KMS-11 (cell line): Measurements from ENCODE around the gene HOXB1.

Experiments used
- H2AFZ ChIP-seq: fragments of 200-600 bp; sonication (generic); 2 replicates; pipeline ENCODE4 v1.6.1; 2016; ENCODE audit warnings: antibody characterized with exemption, mixed run types, low read depth
- H3K27ac ChIP-seq: fragments of 200-600 bp; sonication (generic); 2 replicates; pipeline ENCODE4 v1.6.1; 2016; ENCODE audit warnings: mild to moderate bottlenecking, mixed run types
- H3K27me3 ChIP-seq: fragments of 200-600 bp; sonication (generic); 2 replicates; pipeline ENCODE4 v1.6.1; 2017; ENCODE audit warnings: mild to moderate bottlenecking, low read depth, mixed run types, moderate library complexity; ENCODE audit not compliant: insufficient read depth
- H3K36me3 ChIP-seq: fragments of 200-600 bp; sonication (generic); 2 replicates; pipeline ENCODE4 v1.6.1; 2017; ENCODE audit warnings: mild to moderate bottlenecking, mixed run types; ENCODE audit not compliant: insufficient read depth
- H3K4me1 ChIP-seq: fragments of 200-600 bp; sonication (generic); 2 replicates; pipeline ENCODE4 v1.6.1; 2016; ENCODE audit warnings: mild to moderate bottlenecking, low read depth, mixed run types; ENCODE audit not compliant: poor library complexity, severe bottlenecking
- H3K4me2 ChIP-seq: fragments of 200-600 bp; sonication (generic); 2 replicates; pipeline ENCODE4 v1.7.0; 2016; ENCODE audit warnings: mild to moderate bottlenecking, mixed run types
- H3K4me3 ChIP-seq: fragments of 200-600 bp; sonication (generic); IDR thresholded peaks from 2 replicates; pipeline ENCODE4 v1.6.1; 2017; ENCODE audit warnings: low read depth, low read length, mixed read lengths; ENCODE audit not compliant: insufficient read depth
- H3K79me2 ChIP-seq: fragments of 200-600 bp; sonication (generic); 2 replicates; pipeline ENCODE4 v1.6.1; 2016; ENCODE audit warnings: low read depth, mixed run types; ENCODE audit not compliant: insufficient read depth
- H3K9ac ChIP-seq: fragments of 200-600 bp; sonication (generic); 2 replicates; pipeline ENCODE4 v1.6.1; 2016; ENCODE audit warnings: mild to moderate bottlenecking, mixed run types
- H4K20me1 ChIP-seq: fragments of 200-600 bp; sonication (generic); 2 replicates; pipeline ENCODE4 v1.6.1; 2016; ENCODE audit warnings: mild to moderate bottlenecking, mixed run types; ENCODE audit not compliant: insufficient read depth
- CTCF ChIP-seq: fragments of 200-600 bp; sonication (generic); conservative IDR thresholded peaks from 2 replicates; pipeline ENCODE4 v1.6.1; 2017; ENCODE audit warnings: low read depth, mild to moderate bottlenecking, antibody characterized with exemption, low read length, moderate library complexity, mixed read lengths

Gene HOXB1

GRCh38 chr17:48488548-48489106, 42.2 kb downstream of the HOXB1 start:
- H3K4me1 ChIP-seq = peaks cover 12% of the 10 kb centered on the region
- no peak overlapping the region for H2AFZ ChIP-seq
- no peaks in the 10 kb centered on the region for H3K79me2 ChIP-seq
- no peak for TF ChIP-seq CTCF
- no peak overlapping the region for H3K9ac ChIP-seq
- no peak overlapping the region for H3K4me2 ChIP-seq
- H3K27ac ChIP-seq = no peak overlapping the region
- no peaks in the 10 kb centered on the region for H3K36me3 ChIP-seq
- H4K20me1 ChIP-seq = no peaks in the 10 kb centered on the region
- H3K4me3 ChIP-seq = no peak overlapping the region
- no peaks in the 10 kb centered on the region for H3K27me3 ChIP-seq

- no peaks in the 10 kb centered on the region for H4K20me1 ChIP-seq
- H3K36me3 ChIP-seq = no peaks in the 10 kb centered on the region
- H3K4me1 ChIP-seq = peaks cover 5% of the 10 kb centered on the region
- H3K9ac ChIP-seq = no peak overlapping the region
- no peak overlapping the region for H3K27ac ChIP-seq
- H3K4me3 ChIP-seq = no peak overlapping the region
- H3K79me2 ChIP-seq = no peaks in the 10 kb centered on the region
- H2AFZ ChIP-seq = no peak overlapping the region
- H3K27me3 ChIP-seq = no peaks in the 10 kb centered on the region
- H3K4me2 ChIP-seq = no peak overlapping the region
- no peak for TF ChIP-seq CTCF
Observed at GRCh38 chr17:48487221-48487620, 43.6 kb downstream of the HOXB1 start.

GRCh38 chr17:48486557-48486956, 44.3 kb downstream of the HOXB1 start:
- H3K27me3 ChIP-seq = no peaks in the 10 kb centered on the region
- H3K4me3 ChIP-seq = no peak overlapping the region
- no peak overlapping the region for H3K9ac ChIP-seq
- no peaks in the 10 kb centered on the region for H4K20me1 ChIP-seq
- H3K4me1 ChIP-seq = peaks cover under 1% of the 10 kb centered on the region
- no peak overlapping the region for H3K27ac ChIP-seq
- H3K79me2 ChIP-seq = no peaks in the 10 kb centered on the region
- H2AFZ ChIP-seq = no peak overlapping the region
- H3K4me2 ChIP-seq = no peak overlapping the region
- H3K36me3 ChIP-seq = no peaks in the 10 kb centered on the region
- TF ChIP-seq CTCF = no peak

- Histone ChIP-seq H2AFZ (no peak overlapping the region), H3K9ac (no peak overlapping the region), H3K27ac (no peak overlapping the region), H3K4me1 (no peaks in the 10 kb centered on the region), H4K20me1 (no peaks in the 10 kb centered on the region), H3K36me3 (no peaks in the 10 kb centered on the region), H3K4me2 (no peak overlapping the region), H3K27me3 (no peaks in the 10 kb centered on the region), H3K79me2 (no peaks in the 10 kb centered on the region), H3K4me3 (no peak overlapping the region)
- TF ChIP-seq CTCF = no peak
Observed at GRCh38 chr17:48484850-48485249, 46.0 kb downstream of the HOXB1 start.
